Tongue (tissue), 2 donors: Measurements from ENCODE around the gene RAET1E. TPM values are rescaled to one million over a fixed set of nuclear protein-coding genes. Genes with fewer than 3 reads are reported as not detected.
A peak's percentile ranks its signal among the peaks of the same experiment; 100 is the strongest.
"Not testable (repeated sequence)": the region's sequence is repeated elsewhere in the genome, so short reads cannot be mapped to it uniquely, and the experiment has no call there.

ENCODE experiments used
- DNase-seq: peaks from one replicate; pipeline ENCODE4 v3.0.0-alpha.2; 2015
- total RNA-seq: library from RNA; depleted of rRNA; stranded (reverse); fragments of >200 nt; gene quantifications from one replicate; pipeline ENCODE4 v1.2.3, GENCODE V29; 2014

The RAET1E gene
- total RNA-seq, 1 donor from 2014 or later = 8.8 TPM

DNA sequence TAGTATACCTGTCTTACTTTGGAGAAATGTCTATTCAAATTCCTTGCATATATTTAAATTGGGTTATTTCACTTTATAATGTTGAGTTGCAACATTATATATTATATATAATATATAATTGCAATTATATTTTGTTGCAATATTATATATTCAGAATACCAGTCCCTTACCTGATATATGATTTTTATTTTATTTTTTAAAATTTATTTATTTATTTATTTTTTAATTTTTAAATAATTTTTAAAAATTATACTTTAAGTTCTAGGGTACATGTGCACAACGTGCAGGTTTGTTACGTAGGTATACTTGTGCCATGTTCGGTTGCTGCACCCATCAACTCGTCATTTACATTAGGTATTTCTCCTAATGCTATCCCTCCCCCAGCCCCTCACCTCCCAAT, 29.1 kb upstream of the RAET1E start:
- DNase-seq = not testable (repeated sequence)

DNA sequence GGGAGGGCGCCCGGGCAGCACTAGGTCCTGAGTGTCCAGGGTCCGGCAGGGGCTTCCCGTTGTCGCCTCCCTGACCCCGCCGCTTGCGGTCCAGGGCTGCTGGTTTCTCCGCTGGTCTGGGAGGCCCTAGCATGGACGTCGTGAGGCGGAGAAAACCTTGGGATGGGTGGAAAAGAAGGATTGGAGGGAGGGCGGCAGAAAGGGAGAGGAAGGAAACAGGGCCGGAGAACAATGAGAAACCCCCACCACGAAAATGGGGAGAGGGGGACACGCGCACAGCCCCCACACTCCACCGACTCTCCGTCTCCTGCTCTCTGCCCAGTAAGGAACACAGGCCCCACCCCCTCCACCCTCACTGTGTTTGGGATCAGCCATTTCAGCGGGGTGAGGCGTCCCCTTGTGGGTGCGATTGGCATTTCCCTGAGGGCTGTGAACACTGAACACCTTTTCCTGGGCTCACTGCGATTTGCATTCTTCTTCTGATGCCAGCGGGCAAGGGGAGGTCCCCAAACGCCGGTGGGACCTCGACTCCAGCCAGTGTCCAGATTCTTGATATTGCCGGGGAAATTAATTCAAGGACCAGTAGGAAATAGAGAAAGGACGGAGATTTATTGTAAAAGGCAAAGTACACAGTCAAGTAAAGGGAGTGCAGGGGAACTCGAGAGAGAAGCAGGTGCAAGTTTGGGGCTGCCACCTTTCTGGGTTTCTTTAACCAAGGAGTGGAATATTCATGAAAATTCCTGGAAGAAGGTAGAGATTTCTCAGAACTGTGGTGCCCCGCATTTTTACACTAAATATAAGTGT, 28.3 kb upstream of the RAET1E start:
- peak; percentile 86 for DNase-seq

DNA sequence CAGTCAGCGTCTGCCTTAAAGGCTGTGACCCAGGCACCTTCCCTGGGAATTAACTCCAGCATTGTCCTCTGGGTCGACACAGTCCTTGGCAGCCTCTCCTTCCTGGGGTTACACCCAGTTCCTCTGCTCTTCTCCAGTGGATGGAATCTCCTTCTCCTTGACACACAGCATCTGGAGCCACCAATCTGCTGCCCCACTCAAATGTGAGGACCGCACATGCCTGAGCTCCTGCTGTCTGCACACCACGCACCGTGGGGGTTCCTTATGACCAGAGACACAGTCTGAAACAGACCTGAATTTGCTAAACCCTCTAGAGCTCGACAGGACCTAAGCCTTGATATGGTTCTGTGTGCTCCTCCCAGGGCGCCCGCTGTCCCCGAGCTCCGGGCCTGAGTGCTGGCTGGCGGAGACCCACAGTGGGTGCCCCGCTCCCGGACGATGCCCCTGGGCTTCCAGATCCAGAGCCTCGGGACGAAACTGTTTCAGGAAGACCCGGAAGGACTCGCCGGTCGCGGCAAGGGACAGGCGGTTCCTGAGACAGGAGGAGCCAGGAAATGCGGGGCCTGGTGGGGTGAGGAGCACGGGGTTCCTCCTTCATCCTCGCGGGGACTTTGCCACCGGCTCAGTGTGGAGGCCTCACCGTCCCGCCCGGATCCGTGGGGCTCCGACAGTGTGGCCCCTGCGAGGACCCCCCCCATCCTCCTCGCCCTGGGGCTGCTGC, 27.5 kb upstream of the RAET1E start:
- DNase-seq = no peak

DNA sequence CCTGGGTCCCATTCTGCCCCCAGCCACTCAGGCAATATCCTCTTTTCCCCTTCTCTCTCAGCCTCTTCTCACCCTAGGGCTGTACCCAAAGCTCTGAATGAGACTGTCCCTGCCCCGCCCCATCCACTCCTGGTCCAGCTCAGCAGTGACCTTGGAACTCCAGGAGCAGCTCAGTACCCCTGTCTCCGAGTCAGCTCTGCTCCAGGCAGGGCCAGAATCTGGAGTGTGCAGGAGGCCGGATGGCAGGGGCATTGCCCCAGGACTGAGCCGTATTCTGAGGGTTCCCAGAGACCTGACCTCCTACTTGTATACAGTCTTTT, 27.0 kb upstream of the RAET1E start:
- no peak for DNase-seq

DNA sequence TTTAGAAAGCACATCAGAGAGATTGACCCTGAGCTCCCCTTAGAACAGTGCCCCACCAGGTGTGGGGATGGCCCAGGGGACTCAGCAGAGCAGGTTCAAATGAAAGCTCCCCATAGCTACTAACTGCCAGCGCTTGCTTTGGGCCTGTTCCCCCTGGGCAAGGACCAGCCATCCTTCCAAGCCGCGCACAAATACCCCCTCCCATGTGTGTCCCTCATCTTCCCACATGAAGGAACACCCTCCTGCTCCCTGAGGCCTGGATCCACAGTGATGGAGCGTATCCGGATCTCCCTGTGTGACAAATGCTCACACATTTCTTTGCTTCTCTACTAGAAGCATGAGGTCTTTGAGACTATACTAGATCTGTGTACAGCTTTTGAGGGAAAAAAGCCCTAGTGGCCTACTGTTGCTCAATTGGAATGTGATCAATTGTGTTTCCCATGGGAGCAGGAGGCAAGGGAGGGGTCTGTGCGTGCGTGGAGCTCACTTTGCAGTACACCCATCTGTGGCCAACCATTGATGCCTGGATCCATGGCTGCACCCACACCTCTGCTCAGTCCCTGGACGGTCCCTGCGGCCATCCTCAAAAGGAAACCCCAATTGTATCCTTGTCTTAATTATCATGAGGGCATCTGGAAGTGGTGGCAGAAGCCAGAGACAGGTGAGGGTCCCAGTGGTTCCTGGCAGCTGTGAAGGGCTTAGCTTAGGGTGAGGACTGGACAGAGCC, 26.5 kb upstream of the RAET1E start:
- no peak for DNase-seq

DNA sequence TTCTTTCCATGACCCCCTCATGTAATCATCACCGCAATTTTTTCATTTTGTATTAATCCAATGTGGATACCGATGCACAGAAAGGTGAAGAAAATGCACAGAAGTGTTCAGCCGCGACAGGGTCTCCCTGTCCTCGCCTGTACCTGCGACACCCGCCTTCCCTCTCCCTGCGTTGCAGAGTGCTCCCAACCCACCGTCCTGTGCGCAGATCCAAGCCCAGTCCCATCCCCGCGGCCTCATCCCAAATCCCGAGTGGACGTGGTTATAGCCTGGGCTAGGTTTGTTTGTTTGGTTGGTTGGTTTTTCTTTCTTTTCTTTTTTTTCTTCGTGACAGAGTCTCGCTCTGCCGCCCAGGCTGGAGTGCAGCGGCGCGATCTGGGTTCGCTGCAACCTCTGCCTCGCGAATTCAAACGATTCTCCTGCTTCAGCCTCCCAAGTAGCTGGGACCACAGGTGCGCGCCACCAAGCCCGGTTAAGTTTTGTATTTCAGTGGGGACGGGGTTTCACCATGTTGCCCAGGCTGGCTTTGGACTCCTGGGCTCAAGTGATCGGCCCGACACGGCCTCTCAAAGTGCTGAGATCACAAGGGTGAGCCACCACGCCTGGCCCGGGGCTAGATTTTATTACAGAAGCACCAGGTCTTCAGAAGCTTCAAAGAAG, 25.5 kb upstream of the RAET1E start:
- no peak for DNase-seq

DNA sequence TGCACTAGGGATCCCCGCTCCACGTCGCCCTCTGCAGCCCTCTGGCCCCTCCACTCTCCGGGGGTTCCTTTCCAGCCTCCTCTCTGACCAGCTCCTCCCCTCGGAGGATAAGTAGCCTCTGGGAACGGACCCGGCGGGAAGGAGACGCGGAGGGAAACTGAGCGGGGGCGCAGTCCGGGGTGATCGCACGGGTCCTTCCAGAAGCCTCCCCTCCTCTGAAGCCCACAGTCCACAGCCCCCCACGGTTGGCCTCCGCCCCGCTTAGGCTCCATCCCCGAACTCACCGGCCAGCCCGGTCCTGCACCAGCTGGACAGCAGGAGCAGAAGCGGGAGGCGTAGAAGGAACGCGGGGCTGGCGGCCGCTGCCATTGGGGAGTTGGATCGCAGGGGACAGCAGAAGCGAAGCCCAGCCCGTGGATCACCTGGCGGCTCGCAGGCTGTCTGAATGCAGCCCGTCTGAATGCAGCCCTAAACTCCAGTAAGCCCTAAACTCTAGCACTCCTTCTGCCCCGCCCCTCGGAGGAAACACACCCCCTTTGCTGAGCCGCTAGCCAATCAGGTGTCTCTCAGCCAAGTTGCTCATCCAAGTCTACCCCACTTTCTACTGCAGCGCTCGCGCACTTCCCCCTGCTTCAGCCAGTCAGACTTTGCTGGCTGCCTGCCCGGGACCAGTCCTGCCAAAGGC, 24.9 kb upstream of the RAET1E start, which contains the start of gene RAET1G:
RAET1G (minus strand) TSS at position 480 of the 685 bp plus-strand sequence; CDS start at position 369, 111 bp downstream.
- DNase-seq = peak; percentile 95

DNA sequence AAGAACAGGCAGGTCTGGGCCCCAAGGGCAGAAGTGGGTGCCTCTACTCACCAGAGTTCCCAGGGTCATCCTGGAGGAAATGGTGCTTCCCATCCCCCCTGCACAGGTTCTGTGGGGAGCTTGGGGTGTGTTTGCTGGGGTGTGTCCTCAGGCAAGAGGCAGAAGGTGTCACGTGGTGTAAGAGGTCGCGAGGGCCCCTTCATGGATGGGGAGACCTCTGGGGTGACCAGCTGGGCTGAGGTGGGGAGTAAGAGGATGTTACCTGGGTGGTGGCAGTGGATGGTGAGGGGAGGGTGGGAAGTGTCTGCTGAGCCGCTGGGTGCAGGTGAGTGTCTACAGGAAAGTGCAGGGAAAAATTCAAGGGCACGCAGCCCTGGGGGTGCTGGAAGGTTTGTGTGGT, 24.2 kb upstream of the RAET1E start:
- not testable (repeated sequence) for DNase-seq

DNA sequence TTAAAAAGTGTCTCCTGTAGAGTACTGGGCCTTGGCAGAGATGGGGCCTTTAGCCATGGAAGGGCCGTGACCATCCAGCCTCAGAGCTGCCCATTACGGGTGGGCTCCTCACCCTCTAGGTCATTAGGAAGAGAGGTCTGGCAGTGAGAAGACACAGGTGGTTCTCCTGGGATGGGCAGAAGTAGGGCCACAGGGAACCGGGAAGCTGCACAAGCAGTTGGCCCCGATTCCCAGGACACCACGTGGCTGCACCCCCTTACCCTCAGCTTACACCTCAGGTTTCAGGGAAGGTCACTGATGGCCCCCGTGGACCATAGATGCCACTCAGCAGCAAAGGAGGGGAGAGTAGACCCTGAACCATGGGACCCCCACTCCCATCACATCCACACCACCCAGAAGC, 23.4 kb upstream of the RAET1E start:
- no peak for DNase-seq

DNA sequence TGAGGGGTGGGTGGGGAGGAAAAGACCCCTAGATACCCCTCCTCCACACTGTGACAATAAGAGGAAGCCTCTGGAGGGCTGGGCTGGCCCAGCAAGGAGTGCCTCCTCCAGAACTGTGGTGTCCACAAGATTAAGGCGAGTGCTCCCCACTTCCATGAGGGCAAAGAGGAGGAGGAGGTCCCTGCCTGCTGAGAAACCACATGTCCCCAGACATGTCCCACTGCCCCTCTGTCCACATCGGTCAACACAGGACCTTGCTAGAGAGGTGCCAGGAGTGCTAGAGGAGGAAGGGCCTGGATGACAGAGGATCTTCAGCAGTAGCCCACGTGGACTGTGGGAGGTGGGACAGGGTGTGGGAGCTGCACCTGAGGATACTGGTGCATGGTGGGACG, 21.9 kb upstream of the RAET1E start:
- no peak for DNase-seq

DNA sequence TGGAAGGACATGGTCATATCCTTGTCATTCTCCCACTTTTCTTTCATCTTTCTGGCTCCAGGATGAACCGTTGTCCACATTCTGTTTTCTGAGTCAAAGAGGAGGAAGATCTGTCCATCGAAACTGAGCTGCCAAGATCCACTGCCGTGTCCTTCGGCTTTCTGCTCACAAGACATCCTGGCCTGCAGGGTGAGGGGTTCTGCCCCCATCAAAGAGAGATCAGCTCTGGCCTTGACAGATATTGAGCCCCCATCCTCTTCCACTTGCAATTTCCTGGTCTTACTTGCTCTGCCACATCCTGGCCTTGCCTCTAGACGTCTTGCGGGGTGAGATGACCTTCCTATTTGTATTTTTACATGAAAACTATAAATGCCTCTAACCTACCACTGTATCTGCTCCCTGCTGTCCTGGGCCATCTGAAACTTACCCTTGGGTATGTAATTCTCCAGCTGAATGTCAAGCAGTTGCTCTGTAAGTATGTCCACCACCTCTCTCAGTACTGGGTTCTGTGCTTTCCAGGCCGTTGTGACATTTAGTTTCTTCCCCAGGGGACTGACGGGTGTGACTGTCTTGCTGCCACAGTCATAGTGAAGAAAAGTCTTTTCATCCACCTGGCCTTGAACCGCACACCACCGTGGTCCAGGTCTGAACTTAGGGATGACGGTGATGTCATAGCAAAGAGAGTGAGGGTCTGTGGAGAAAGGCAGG, 21.4 kb upstream of the RAET1E start:
- not testable (repeated sequence) for DNase-seq

DNA sequence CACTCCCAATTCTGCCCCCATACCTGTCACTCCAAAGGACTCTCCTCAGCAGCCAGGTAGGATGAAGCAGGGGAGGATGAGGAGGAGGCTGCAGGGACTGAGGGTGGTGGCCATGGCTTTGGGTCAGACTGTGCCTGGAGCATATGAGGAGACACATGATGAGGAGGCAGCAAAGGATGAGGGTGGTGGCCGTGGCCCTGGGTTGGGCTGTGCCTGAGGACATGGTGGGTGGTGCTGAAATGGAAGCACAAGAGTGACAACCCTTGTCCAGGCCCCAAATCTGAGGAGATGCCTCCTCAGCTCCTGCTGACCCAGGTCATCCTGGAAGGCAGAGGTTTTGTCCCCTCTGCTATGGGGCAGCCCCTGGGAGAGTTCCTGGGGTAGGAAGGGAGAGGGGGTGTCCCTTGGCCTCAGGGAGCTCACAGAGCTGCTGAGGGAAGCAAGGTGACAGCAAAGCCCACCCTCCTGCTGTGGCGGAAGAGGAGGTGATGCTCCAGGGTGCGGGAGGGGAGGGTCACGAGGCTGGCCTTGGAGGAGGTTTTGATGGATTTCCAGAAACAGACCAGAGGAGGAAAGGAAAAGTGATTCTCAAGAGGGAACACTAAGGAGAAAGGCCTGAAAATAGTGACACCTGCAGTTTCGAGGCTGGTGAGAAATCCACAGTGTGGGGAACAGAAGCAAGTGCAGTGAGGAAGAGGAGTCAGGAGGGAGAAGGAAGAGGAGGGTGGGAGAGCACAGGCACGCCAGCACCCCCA, 20.4 kb upstream of the RAET1E start:
- DNase-seq = no peak

DNA sequence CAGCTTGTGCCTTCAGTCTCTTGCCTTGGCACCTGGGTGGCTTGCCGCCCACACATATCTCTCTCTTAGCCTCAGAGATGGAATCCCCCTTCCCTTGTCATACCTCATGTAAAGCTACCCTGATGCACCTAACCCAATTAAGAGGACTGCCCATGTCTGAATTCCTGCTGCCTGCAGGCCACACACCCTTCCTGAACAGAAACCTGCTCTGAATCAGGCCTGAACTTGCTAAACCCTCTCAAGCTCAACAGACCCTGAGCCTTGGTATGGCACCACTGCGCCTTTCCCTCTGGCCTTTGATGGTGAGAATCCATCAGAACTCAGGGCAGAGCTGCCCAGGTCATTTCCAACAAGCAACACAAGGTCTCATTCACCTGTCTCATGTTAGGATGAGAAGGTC, 19.8 kb upstream of the RAET1E start:
- DNase-seq = no peak

DNA sequence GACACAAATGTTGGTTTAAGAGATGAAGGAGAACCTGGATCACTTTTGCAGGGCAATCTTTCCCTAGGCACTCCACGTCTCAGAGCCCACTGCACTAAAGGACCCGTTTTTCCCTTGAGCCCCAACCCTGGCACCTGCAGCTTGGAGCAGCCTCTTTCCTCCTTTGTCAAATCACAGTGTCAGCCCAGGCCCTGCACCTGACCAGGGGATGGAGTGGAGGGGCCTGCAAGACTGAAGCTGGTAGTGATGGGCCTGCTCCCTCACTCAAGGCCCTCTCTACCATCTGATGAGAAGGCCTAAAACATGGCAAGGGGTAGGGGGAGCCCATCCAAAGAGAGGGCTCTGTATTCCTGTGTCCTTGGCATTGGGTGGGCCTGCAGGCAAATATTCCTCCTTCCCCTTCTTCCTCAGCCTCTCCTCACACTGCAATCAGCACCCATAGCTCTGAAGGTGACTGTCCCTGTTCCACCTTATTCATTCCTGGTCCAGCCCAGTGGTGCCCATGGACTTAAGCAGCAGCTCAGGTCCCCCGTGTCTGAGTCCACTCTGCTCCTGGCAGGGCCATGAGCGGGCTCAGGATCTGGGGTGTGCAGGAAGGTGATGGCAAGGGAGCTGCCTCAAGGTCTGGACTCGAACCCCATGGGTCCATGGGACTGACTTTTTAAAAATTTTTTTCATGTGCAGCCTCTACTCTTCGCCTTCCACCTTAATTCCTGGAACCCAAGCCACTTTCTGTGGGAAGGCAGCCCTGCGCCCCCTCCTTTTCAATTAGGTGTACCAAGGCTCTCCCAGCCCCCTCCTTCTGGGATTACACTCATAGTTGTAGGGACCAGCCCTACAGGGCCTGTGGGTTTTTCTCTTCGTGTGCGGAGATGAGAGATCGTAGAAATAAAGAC, 18.3 kb upstream of the RAET1E start:
- DNase-seq = no peak

DNA sequence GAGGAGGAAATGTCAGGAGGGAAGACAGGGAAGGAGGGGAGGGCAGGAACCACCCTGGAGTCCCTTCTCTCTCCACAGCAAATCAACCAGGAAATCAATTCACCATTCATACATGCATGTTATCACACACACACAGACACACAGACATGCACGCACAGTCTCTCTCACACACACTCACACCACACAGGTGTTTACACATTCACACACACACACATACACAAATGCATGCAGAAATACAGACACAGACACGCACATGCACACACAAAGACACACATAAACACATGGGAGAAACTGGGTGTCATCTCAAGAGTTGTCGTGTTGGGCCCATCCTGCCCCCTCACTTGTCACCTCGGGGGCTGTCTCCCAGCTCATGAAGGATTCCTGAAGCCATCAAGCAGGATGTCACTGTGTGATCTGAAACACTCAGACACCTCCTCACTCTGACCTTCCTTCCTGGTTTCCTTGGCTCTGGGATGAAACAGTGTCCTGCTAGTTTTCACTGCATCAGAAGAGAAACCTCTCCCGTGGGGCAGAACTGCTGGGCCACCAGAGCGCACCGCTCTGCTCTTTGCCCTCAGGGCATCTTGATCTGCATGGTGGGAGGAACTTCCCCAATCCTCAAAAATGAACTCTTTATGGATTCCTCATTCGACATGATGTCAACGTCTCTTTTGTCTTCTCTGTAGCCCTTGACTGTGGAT, 15.8 kb upstream of the RAET1E start:
- no peak for DNase-seq

DNA sequence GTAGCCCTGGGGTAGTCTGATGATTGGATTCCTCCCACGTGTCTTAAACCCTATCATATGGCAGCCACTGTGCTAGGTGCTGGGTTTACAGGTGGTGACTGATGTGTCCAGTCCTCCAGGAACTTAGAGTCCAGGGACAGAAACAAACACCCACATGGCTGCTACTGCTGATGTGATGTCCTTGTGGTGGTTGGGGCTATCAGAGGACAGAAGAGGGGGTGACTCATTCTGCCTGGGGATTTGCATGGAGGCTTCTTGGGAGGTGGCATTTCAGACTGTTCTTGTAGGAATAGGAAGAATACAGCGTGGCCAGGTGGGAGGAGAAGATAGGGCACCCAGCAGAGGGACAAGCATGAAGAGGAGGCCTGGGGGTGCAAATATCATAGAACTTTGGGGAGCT, 15.2 kb upstream of the RAET1E start:
- DNase-seq = no peak

DNA sequence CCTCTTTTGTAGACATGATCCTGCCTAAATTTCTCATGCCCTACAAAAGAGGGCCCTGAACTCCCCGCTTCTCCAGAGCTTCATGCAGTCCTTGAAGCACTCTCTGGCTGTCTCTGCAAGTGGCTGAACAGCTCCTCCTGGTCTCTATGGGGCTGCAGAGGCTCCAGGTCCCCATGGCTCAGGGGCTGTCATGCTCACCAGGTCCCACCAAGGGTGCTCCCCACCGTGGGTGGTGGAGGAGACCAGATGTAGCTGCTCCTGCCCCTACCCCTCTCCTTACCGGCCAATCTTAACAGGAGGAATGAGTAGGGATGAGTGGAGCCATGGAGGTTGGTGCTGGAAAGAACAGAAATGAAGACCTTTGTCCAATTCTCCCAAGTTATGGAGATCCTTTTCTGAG, 14.8 kb upstream of the RAET1E start:
- not testable (repeated sequence) for DNase-seq

DNA sequence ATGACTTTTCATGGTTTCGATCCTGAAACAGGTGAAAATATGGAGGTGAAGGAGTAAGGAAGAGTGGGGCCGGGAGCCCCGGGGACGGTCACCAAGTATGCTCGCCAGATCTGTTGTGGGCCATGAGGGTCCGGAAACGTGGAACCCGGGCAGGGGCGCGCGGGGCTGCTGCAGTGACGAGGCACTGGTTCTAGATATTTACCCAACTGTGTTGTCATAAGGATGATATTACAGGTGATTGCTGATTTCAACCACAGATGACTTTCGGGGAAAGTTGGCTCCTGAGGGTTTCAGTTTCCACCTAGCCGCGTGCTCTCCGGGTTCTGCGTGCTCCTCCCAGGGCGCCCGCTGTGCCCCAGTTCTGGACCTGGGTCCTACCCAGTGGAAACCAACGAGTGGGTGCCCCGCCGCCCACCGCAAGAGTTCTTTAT, 12.8 kb upstream of the RAET1E start:
- no peak for DNase-seq
